GM03348 (cell line): ENCODE data around the gene TMEM214.

Experiments used
- DNase-seq: peaks from one replicate; pipeline ENCODE4 v3.0.0; 2012; ENCODE audit warnings: low spot score

The TMEM214 gene

DNA sequence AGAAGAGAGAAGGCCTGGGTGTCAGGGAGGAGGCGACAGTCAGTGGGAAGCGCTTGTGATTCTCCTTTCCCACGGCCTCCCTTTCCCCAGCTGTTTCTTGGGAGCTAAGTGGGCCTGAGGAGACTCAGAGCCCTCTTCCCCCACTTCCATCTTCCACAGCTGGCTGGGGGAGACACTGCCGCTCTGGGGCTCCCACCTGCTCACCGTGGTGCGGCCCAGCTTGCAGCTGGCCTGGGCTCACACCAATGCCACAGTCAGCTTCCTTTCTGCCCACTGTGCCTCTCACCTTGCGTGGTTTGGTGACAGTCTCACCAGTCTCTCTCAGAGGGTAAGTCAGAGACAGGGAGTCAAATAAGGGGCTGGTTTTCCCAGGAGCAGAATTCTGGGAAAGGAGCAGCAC is 7.1 kb downstream of the TMEM214 start:
- DNase-seq: no peak

DNA sequence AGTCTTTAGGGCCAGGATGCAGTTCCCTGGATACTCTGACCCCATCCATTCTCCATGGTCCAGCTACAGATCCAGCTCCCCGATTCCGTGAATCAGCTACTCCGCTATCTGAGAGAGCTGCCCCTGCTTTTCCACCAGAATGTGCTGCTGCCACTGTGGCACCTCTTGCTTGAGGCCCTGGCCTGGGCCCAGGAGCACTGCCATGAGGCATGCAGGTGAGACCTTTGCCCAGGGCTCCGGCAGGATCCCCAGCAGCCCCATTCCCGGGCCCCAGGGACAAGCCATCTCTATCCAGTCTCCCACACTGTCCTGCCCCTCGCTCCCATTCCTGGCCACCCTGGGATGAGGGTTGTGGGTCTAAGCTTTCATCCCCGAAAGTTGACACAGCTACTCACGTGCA is 7.5 kb downstream of the TMEM214 start:
- no peak for DNase-seq

DNA sequence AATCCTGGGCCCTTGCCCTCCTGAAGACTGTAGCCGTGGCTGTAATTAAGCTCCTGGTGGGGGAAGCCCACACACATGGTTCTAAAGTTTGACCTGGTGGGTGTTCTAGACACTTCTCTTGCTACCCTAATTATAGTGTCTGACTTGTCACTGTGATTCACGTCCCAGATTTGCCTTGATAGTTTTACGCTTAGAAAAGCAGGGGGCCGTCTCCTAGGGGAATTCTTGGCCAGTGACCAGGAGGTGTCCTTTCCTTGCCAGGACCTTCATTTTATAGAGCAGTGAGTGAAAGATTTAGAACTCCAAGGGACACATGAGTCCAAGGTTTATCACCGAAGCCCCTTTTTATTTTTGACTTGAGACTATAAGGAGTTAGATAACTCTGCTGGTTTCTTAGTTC is 9.0 kb downstream of the TMEM214 start:
- DNase-seq: no peak

DNA sequence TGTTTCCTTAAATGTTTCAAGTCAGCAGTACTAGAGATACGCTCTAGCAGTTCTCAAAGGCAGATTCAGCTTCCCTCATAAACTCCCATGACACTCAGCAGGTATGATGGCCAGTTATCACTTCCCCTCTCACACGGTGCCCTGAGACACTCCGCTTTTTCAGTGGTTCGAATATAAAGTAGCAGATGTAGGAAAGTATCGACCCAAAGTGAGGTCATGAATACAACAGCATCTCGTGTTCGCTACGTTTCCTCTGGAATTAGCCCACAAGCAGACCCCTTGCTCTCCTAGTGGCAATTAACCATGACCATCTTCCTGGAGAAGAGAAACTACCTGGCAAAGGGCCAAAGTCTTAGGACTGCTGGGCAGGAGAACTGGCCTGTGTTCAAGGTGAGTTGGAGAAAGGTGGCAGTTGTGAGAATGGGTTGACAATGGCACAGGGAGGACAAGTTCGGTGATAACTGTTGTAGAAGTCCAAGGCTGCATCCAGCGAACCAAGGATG is 9.4 kb downstream of the TMEM214 start:
- DNase-seq: no peak

DNA sequence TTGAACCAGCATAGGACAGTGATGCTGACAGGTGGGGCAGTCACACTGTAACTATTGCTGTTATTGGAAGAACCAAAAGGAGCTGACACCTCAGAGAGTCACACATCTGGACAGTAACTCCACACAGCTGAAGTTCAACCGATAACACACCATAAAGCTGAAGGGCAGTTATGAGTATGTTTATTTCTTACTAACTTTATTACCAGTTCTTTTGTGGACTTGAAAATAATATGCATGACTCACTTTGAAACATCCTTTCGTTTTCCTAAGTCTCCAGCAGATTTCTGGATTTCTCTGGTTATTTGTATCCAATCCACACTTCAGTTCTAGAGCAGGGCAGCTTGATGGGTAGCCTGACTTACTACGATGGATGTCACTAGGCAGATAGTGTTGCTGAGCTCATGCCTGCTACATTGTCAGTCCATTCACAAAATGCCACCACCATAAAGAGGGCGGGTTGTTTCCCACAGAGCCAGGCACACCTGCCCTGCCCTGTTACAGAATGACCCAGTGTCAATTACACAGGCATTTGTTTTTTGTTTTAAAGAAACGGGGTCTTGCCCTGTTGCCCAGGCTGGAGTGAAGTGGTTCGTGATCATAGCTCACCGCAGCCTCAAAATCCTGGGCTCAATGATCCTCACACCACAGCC is 10.3 kb downstream of the TMEM214 start:
- no peak for DNase-seq

DNA sequence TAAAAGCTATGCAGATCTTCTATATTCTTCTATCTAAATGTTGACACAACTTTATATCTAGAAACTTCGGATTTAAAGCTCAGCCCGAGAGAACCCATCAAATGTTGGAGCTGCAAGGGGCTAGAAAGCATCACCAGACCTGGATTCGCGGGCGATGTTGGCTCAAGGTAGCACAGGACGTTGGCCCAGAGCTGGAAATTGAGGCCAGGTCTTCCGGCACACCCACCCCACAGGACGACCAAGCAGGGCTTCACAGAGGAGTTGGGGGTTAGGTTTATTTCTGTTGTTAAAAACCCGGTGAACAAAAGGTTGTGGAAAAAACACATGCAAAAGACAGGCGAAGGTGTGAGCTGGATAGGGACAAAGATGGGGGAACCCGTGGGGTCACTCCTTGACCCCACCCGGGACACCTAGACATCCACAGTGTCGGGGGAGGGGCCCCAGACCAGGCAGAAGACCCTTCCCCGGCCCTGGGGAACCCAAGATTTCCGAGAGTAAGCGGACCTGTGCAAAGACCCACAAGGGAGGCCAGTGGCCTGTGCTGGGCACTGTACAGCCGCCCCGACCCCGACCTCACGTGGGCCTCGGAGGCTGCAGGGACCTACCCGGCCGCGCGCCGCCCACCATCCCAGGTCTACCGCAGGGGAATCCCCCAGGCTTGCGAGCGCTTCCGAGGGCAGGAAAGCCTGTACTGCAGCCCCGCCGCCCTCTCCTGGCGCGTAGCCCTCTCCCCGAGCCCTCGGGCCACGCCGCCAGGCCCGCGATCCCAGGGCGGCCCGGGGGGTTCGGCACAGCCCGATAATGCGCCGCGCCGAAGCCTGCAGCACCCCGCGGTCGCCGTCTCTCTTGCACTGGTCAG is 16.9 kb downstream of the TMEM214 start:
- DNase-seq: peak; percentile 73

DNA sequence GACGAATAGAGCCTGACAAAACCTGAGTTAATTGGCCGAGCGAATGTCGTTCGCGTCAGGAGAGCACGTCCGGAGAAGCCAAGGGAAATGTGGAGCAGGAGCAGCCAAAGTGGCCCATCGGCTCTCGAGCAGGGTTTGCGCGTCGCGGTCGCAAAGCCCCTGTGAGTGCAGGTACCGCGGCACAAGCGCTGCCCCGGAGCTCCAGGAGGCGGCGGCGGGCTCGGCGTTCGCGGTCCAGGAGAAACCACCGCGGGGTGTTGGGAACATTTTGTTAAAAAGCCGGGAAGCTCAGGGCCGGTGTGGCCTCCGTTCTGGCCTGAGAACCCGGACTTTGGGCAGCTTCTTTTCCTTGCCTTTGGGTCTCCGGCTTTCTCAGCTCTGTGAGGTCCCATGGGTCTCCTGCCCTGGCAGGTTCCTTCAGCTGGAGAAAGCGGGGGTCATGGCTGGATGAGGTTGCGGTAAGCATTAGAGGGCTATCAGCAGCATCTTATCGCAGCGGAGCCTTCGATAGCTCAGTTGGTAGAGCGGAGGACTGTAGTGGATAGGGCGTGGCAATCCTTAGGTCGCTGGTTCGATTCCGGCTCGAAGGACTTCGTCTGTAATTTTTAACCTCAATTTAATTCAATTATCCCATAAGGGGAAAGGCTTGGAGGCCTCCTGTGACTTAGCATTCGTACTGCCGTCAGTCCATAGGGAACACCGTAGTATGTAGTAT is 17.7 kb downstream of the TMEM214 start:
- peak; percentile 88 for DNase-seq

DNA sequence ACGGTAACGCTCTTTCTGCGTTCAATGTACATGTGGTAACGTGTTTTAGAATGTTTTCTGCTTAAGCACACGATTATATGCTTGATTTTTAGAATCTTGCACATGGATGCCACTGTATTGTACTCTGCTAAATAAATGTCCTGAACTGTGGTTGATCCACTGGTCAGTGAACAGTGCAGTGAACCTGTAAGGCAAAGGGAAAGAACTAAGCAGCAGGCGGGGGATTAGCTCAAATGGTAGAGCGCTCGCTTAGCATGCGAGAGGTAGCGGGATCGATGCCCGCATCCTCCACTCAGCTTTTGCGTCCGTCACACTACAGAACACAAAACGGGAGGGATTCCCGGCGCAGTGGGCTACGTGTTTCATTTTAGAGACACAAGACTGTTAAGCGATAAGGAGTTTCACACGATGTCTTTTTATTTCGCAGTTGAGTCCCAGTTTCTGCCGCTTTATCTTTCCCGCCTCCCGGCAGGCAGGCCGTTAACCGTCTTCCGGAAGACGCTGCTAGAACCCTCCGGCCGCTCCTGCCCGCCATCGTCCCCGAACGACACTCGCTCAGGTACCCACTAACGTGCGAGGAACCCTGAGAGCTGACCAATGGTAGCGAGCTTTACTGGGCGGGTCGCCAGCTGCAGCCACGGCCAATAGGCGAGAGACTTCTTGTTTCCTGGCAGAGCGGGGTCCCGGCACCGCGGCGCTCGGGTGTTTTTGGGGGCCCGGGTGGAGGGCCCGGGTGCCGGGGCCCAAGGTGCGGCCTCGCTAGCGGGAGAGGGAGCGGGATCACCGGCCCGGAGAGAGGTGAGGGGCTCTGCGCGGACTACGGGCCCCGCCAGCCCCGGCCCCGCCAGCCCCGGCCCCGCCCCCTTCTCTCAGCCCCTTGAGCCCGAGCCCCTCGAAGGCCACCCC is 18.5 kb downstream of the TMEM214 start, which contains the start of gene AGBL5:
Gene AGBL5 (plus strand): TSS at position 673 of the 906 bp plus-strand sequence. CDS start 1,291 bp downstream, outside the sequence.
- DNase-seq: peak; percentile 99

DNA sequence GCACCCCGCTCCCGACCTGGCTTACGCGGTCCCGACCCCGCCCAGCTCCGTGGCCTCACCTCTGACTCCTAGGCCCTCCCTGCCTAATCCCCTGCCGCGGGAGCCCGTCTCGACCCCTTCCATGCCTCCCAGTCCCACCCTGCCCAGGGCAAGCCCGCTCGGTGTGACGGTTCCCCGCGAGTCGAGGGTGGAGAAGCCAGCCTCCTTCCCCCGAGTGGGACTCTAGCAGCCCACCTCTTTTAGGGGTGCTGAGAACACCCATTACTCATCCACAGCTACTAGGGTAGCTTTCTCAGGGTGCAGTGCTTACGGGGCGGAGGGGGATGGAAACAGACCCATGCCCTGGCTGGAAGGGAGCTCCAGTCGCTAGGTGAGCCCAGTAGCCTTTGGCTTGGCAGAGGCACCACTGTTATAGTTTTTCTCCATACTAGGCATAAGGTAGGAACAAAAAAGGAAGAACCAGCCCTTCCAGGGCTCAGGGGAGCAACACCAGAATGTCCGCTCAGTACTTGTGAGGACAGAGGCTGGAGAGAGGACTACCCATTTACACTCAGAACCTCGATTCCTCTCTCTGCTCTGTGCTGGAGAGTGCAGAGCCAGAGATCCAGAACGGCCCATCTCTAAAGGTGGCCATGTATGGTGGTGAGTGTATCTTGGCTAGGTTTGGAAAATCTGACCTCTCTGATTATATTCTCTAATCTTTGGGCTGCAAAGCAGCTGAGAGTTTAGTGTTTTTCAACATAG is 19.3 kb downstream of the TMEM214 start:
- DNase-seq: peak; percentile 26

DNA sequence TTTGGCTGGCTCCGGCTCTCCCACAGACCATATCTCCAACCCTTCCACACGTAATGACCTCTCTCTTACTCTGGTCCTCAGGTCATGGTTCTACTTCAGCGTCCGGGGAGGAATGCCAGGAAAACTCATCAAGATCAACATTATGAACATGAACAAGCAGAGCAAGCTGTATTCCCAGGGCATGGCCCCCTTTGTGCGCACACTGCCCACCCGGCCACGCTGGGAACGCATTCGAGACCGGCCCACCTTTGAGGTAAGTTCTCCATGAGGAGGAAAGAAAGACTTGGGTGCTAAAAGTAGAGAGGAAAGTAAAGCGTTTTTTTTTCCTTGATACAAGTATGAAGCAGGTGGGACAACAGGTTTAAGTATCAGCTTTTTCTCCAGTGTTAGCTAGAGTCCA is 20.6 kb downstream of the TMEM214 start:
- DNase-seq: no peak

DNA sequence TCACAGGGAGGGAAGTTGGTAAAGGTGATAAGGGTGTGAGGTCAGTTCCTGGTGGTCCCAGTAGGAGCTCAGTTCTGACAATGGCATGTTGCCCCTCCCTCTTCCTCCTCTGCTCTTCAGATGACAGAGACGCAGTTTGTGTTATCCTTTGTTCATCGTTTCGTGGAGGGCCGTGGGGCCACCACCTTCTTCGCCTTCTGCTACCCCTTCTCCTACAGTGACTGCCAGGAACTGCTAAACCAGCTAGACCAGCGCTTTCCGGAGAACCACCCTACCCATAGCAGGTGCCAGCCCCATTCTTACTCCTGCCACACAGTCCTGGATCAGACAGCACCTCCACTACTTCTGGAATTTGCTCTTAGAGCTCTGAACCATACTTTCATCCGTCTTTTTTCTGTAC is 21.0 kb downstream of the TMEM214 start:
- DNase-seq: no peak

DNA sequence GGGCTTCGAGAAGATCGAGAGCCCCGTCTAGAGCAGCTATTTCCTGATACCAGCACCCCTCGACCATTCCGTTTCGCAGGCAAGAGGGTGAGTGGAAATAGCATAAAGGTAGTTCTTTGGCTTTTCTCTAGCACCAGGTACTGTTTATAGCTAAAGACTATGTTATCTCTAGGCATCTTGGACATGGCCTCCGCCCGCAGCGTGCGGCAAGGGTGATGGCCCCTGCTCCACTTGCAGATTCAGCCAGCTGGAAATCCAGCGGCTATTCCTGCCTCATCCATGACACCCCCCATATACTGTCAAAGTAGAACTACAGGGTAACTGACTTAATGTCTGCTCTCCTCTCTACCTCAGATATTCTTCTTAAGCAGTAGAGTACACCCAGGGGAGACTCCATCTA is 22.0 kb downstream of the TMEM214 start:
- no peak for DNase-seq

DNA sequence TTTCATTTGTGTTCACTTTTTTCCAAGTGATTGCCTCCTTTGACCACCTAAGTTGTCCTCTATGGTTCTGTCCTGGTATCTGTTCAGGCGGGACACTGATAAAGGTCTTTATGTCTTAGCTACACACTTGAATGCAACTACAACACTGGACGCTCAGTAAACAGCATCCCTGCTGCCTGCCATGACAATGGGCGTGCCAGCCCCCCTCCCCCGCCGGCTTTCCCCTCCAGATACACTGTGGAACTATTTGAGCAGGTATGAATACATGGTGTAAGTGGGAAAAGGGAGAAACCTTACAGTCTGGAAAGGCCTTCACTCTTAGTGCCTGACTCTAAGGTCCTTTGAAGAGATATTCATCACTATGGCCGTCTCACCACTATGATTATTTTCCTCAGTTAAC is 24.4 kb downstream of the TMEM214 start:
- DNase-seq: no peak

DNA sequence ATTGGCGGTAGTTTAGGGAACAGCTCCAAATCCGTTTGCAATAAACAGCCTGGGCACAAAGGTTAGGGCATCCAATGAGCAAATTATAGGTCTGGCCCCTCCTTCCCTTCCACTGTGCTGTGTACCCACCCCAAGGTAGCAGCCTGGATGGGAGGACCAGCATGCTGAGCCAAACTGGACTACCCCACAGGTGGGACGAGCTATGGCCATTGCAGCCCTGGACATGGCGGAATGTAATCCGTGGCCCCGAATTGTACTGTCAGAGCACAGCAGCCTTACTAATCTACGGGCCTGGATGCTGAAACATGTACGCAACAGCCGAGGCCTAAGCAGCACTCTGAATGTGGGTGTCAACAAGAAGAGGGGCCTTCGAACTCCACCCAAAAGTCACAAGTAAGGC is 25.4 kb downstream of the TMEM214 start:
- DNase-seq: no peak

DNA sequence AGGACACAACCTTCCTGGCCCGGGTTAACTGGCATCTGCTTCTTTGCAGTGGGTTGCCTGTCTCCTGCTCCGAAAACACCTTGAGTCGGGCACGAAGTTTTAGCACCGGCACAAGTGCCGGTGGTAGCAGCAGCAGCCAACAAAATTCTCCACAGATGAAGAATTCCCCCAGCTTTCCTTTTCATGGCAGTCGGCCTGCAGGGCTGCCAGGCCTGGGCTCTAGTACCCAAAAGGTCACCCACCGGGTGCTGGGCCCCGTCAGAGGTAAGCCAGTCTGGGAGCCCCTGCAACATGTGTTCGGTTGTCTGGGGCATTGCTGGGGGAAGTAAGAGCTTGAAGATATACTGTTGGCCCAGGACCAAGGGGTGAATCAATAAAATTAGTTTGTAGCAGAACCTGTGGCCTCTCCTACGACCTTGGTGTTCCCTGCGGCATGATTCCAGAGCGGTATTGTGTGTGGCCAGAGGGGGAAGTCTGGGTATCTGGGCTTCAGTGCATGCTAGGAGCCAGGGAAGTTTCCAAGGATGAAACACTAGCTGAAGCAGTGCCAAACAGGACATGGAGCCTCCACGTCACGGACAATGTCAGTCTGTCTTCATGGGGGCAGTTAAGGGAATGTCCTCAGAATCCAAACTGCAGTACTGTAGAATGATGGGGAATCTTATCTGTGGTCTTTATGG is 26.5 kb downstream of the TMEM214 start:
- DNase-seq: no peak

DNA sequence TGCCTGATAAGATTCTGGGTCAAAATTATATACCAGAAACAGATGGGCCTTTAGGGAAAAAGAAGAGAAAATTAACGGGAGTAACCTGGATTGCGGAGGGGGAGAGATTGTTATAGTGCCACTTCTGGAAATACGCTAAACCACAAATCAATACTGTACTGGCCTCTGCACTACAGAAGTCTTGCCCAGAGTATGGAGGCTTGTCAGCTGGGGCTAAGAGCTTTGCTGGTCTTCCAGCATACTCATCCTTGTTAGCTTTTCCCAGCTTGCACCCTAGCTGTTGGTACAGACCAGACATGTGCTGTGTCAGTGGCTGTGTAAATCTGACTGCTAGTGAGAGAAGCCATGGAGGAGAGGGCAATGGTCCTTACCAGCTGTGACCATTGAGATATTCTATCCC is 27.6 kb downstream of the TMEM214 start:
- no peak for DNase-seq

DNA sequence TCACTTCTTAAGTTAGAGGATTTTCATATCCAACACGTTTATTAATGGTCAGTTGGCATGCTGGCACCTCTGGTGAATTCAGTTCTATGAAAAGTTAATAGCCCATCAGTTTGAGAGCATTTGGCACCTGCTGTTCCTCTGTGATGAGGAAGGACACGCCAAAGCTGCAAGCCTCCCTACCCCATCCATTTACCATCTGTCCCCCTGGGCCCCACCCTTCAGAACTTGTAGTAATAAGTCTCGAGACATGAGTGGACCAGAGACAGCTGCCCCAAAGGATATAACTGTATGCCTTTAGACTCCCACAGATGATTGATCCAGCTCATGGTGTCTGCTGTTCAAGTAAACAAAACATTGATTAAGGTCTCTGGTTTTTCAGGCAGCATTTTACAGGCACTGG is 32.4 kb downstream of the TMEM214 start:
- DNase-seq: no peak

DNA sequence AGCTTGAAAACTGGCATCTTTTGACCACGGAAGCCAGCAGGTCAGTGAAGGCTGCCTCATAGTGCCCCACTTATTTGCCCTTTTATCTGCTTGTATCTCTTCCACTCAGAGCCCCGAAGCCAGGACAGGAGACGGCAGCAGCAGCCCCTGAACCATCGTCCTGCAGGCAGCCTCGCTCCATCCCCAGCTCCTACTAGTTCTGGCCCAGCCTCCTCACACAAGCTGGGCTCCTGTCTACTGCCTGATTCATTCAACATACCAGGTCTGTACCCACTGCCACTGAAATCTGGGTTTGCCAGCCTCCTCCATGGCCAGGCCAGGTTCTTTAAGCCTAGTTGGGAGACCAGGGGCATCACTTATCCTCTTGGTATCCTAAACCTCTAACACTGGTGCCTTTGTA is 34.6 kb downstream of the TMEM214 start:
- DNase-seq: no peak

DNA sequence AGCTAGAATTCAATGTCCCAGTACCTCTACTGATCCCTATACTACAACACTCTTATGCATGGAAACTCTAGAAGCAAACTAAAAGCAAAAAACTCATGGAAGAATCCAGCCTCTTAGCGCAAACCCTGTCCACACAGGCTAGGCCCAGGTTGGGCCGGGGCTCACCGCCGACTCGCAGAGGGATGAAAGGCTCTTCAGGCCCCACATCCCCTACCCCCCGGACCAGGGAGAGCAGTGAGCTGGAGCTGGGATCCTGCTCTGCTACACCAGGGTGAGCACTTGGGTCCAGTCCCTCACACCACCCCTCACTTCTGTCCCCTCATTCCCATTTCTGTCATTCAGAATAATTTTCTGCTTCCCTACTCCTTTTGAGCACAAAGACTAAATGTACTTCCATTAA is 36.7 kb downstream of the TMEM214 start:
- no peak for DNase-seq

DNA sequence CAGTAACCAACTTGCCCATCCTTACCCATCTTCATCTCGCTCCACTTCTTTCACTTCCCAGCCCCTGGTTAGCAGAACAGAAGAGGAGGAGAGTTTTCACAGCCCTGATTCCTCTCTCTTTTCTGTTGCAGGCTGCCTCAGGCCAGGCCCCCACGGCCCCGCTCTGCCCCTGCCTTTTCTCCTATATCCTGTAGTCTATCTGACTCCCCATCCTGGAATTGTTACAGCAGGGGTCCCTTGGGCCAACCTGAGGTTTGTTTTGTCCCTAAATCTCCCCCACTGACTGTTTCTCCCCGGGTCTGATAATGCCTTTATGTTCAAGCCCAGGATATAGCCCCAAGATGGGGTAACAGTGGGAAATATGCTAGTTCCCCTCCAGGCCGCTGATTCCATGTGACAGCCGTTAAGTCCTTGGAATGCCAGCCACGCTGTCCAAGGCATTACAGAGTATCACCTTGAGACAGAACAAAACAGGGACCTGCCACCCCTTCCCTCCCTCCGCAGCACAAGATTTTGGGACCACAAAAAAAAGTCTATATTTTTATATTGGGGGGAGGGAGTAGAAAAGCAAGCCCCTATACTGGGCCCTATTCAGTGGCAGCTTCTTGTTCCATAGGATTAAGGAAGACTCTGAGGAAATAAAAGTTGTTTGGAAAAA is 37.3 kb downstream of the TMEM214 start:
- DNase-seq: no peak
